HepG2 (cell line): ENCODE results near the gene IL1RAPL2.

Experiments used
- TCF7L2 ChIP-seq: IDR thresholded peaks from 2 replicates; pipeline ENCODE4 v1.6.1; 2011; ENCODE audit warnings: mild to moderate bottlenecking, low read depth, low read length, moderate library complexity
- ZBTB7A ChIP-seq: sonication (generic); formaldehyde crosslinking; IDR thresholded peaks from 2 replicates; pipeline ENCODE4 v1.8.0; 2022; ENCODE audit warnings: mild to moderate bottlenecking, missing genetic modification reagents
- ZNF724P ChIP-seq: sonication (generic); formaldehyde crosslinking; IDR thresholded peaks from 2 replicates; pipeline ENCODE4 v1.8.0; 2022; ENCODE audit warnings: missing genetic modification reagents, borderline replicate concordance
- TF ChIP-seq, protein P1 (sequence below): sonication (generic); formaldehyde crosslinking; IDR thresholded peaks from 2 replicates; pipeline ENCODE4 v1.5.0; 2020; ENCODE audit warnings: mild to moderate bottlenecking, missing genetic modification reagents, moderate library complexity

DNA sequence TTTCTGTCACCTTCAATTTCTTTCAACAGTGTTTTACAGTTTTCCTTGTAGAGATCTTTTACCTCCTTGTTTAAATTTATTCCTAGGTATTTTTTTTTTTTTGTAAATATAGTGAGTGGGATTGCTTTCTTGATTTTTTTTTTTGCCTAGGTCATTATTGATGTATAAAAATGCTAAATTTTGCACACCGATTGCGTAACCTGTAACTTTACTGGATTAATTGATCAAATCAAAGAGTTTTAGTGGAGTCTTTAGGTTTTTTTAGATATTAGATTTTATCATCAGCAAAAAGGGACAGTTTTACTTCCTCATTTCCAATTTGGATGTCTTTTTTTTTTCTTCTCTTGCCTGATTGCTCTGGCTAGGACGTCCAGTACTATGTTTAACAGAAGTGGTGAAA lies 613.6 kb downstream of the IL1RAPL2 start:
- TF ChIP-seq ZNF724P = no peak
- TF ChIP-seq ZBTB7A (CRISPR knock-in tag) = no peak
- TF ChIP-seq TCF7L2 = no peak
- TF ChIP-seq, protein P1, sequence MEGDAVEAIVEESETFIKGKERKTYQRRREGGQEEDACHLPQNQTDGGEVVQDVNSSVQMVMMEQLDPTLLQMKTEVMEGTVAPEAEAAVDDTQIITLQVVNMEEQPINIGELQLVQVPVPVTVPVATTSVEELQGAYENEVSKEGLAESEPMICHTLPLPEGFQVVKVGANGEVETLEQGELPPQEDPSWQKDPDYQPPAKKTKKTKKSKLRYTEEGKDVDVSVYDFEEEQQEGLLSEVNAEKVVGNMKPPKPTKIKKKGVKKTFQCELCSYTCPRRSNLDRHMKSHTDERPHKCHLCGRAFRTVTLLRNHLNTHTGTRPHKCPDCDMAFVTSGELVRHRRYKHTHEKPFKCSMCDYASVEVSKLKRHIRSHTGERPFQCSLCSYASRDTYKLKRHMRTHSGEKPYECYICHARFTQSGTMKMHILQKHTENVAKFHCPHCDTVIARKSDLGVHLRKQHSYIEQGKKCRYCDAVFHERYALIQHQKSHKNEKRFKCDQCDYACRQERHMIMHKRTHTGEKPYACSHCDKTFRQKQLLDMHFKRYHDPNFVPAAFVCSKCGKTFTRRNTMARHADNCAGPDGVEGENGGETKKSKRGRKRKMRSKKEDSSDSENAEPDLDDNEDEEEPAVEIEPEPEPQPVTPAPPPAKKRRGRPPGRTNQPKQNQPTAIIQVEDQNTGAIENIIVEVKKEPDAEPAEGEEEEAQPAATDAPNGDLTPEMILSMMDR (CRISPR knock-in tag) = no peak
